ENCODE measurements around the gene SKAP1. TPM values are rescaled to one million over a fixed set of nuclear protein-coding genes. Genes with fewer than 3 reads are reported as not detected.

Gene SKAP1
- total RNA-seq, 1 experiment from 2014 or later: 4.7 TPM

GRCh38 chr17:48177816-48178215 lies 252.2 kb downstream of the SKAP1 start:
- no peak for DNase-seq (ENCODE audit: low spot score)

DNA sequence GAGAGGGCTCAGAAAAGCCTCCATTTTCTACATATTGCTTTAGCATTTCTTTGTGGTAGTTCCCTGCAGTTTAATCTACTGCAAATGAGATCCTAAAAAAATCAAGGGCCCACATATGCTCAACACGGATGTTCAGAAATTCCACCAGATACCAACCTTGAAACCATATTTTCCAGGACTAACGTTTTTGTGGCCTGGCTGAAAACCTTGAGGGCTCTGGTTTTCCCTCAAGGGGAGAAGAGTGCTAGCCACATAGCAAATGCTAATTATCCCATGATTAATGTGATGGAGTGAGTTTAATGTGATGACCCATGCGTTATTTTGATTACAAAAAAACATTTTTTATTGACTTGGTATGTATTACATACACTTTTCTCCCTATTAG lies 253.6 kb downstream of the SKAP1 start:
- no peak for DNase-seq (ENCODE audit: low spot score)

GRCh38 chr17:48175692-48176470 lies 254.1 kb downstream of the SKAP1 start:
- no peak for DNase-seq (ENCODE audit: low spot score)

GRCh38 chr17:48174833-48175523 lies 255.0 kb downstream of the SKAP1 start:
- DNase-seq (ENCODE audit: low spot score): no peak

- no peak for DNase-seq (ENCODE audit: low spot score)
These were observed 256.6 kb downstream of the SKAP1 start for GRCh38 chr17:48173191-48173984.

DNA sequence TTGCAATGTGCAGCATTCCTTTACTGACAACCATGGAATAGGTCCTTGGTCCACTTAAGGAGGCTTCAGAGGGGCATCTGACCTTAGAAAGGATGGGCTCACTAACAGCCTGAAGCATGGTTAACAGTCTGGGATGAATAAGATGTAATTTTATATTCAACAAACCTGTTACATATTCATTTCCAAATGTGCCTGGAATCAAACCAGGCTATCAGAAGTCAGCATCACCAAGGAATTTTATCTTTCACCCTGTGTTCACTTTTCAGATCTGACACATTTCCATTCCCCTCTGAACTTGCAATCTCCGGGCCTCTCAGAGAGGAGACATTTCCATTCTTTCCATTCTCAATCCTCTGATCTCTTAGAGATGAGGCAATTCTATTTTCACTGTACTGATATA lies 260.1 kb downstream of the SKAP1 start:
- no peak for DNase-seq (ENCODE audit: low spot score)

DNA sequence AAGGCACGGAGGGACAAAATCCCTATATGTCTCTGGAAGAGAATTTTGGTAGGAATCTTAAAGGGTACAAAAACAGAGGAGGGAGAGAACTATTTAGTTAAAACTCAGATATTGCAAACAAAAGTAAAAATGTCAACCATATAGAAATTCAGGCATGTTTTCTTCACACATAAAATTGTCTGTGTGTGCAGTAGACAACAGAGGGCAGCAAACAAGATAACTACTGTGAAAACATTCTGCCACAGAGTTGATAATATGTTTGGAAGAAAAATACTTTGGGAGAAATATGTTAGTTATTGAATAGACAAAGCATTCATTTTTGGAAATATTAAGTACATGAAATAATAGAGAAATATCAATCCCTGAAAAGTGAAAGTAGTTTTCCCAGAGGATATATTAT lies 266.2 kb downstream of the SKAP1 start:
- no peak for DNase-seq (ENCODE audit: low spot score)

DNA sequence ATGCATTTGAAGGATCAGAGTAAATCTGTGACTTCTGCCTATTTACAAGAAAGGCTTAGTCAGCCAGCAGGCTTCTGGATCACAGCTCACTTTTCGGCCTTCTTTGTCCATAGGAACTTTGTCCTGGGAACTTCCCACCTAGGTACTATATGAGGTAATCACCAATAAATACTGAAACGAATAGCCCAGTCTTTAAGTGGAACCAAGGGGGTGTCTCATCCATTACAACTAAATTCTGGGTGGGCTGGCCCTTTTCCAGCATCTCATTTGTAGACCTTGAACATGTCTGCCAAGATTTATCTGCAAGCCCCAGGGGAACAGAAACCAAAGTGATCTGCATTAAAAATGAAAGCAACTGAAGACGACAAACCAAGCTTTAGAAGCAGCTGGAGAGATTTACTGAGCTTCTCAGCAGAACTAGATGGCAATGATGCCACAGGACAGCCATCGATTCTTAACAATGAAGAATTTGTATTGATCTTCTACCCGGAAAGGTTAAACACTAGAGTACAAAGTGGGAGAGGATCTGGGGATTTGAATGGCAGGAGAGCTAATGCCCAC lies 267.0 kb downstream of the SKAP1 start:
- DNase-seq (ENCODE audit: low spot score): peak; percentile 52

DNA sequence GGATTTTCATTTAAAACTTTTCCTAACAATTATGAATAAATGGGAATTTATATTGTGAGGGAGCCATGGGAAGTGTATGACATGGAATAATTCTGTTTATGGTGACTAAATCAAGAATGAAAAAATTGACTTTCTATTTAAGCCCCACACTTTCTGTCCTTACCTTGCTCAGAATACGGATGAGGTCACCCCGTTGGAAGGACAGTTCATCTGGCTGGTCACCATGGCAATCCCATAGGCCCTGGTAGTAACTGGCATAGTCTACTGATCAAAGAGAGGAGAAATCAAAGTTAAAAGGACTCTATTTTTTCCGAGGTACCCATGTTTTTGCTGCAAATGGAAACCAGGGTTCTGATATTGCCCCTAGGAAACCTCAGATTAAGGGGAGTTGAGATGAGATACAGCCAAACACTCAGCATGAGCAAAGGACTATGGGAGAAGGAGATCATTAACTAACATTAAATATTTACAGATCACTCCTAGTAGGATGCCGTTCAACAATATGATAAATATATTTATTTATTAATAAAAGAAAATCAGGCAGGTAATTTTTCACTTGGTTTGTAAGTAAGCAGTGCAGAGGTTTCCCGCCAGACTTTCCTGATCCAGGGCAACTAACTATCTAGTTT lies 267.6 kb downstream of the SKAP1 start:
- DNase-seq (ENCODE audit: low spot score): no peak

DNA sequence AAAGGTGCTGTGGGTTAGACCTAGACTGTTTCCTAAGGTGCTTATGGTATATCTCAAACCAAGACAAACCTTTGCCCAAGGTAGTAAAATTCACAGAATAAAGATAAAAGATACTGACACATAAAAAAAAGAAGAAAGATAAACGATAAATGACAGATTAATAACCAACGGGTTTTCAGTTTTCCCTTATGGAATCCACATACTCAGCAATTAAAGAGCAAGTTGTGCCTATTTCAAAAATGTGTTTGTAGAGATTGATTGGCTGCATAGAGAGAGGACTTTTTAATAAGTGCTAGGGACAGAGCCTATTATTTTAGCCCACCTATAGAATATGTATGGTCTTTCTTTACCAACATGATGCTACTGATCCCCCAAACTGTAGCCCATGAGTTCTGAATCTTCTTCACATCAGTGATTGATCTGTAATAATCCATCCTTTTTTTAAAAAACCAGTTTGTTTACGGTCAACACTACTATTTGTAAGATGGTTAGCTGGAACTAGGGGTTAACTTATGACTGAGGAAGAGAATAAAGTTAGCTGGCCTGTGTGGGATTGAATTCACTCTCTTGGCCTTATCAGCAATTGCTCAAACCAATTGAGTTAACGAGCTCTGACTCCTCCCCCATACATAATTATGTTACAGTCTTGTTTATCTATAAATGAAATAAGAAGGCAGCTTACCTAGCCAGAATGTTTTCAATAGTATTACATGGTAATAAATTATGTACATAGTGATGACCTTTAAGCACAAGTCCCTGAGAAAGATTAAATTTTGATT lies 268.7 kb downstream of the SKAP1 start:
- DNase-seq (ENCODE audit: low spot score): no peak

DNA sequence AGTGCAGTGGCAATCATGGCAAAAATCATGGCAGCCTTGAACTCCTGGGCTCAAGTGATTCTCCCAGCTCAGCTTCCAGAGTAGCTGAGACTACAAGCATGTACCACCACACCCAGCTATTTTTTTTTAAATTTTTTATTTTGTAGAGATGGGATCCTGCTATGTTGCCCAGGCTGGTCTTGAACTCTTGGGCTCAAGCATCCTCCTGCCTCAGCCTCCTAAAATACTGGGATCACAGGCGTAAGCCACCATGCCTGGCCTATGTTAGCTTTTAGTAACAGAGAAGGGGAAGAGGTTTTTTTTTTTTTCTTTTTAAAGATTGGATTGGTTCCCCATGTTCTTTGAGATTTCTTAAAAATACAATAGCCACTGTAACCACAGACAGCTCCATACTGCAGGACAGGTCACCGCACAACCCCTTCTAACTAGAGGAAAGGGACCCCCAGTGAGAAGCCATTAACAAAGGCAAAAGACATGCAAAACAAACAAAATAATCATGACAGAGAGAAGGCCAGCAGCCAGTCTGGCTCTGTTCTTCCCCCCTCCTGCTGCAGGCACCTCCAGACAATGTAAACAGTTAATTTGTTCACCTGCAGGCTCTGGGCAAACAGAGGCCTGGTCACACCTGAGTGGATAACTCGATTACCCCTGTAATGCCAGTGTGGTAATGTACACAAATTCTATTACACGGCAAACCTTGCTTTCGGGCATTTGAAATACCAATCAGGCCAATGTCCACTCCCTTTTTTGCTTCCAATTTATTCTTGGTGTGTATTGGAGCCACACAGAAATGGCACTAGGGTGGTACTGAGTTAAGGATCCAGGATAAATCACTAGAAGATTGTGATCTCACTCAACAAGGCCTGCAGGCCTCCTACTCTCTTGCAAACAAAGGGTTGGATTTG lies 269.6 kb downstream of the SKAP1 start:
- DNase-seq (ENCODE audit: low spot score): peak; percentile 11

DNA sequence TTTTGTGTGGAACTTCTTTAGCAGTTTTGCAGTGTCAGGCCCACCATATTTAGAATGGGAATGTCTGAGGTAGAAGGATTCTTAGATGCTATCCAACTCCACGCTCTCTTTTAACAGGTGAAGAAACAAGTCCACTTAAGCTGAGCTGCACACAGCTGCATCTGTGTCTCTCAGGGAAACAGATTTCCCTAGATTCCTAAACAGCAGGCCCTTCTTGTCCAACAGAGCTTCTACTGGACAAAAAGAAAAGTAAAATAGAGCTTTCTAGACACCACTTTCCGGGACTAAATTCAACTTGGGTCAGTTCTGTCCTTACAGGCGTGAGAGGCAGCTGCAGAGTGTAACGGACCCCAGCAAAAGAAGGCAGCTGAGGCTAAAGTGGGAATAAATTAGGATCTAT lies 270.8 kb downstream of the SKAP1 start:
- DNase-seq (ENCODE audit: low spot score): no peak

DNA sequence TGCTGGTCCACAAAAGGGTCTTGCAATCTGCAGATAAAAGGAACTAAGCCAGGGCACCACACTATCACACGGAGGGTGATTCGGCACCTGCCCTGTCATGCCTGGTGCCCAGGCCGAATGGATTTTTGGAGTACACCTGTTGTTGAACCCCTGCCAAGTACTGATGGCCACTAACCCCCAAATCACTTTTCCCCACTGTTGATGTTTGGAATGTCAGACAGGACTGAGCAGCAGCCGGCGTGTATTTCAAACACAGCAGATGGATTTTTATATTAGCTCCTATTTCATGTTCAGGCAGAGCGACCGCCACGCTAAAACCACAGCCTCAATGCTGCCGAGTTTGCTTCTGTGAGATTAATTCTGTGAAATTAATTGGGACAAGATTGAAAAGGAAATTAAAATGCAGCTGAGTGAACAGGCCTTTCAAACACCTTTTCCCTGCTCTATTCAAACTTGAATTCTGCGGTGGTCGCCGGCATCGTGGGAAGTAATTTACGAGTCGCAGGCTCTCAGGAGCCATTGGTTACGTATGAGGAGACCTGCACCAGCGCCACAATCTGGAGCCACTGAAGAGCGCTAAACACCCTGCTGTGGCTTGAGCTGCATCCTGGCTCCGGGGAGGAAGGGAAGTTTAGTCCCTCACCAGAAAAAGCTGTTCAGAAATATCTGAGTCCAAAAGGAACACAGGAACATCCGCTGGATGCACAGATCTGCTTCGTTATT lies 274.0 kb downstream of the SKAP1 start:
- no peak for DNase-seq (ENCODE audit: low spot score)

DNA sequence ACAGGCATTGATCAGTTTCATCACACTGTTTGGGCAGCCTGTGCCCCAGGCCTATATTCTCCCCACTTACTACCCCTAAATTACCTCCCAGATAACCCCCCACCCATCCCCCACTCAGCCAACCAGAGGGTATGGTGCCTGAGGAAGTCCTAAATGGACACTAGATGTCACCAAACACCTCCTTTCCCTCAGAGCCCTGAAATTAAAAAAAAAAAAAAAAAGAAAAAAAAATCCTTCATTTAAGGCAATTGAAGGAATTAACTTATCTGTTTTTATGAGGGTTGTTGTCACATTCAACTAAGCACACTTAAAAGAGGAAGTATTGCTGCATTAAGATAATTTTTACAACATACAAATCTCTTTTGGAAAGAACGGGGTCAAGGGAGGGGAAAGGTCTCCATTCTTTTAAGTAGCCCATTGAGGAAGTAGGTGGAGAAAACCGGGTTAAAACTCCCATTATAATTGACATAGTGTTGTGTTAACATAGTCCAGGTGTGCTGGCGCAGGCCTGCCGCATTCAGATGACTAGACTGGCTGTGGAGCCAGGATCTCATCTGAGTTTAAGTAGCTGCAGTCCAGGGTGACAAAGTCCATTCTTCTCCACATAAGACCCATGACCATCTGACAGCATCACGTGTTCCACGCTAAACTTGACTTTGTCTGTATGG lies 276.2 kb downstream of the SKAP1 start:
- DNase-seq (ENCODE audit: low spot score): peak; percentile 85

DNA sequence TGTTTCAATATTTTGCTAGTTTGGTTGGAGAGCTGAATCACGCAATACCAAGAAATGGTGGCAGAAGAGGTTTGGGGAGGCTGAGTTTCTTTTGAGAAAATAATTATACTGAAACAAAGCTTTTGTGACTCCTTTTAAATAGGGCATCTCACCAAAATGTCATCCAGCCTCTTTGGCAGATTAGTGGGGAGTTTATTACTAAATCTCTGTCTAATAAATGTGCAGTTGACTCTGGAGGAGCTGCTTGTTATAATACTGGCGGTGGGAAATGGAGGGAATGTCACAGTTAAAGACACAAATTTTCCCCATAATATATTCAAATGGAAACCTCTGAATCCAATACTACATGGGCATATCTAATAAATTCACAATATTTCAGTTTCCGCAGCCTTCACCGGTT lies 277.7 kb downstream of the SKAP1 start:
- DNase-seq (ENCODE audit: low spot score): no peak

DNA sequence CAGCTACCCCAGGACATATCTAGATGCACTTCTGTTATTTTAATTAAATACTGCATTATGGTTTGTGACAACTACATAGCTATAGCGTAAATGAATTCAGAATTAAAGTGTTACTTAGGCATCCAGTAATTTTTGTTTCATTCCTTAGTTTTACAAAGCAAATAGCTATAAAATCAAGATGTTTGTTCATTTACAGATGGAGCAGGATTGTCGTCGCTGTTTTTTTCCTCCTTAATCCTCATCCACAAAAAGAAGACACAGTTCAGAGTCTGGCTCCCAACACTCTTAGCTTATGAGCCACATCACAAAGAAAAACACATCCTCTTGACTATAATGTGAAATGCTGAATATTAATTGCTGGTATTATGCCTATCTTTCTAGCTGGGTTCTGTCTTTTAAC lies 278.8 kb downstream of the SKAP1 start:
- no peak for DNase-seq (ENCODE audit: low spot score)

DNA sequence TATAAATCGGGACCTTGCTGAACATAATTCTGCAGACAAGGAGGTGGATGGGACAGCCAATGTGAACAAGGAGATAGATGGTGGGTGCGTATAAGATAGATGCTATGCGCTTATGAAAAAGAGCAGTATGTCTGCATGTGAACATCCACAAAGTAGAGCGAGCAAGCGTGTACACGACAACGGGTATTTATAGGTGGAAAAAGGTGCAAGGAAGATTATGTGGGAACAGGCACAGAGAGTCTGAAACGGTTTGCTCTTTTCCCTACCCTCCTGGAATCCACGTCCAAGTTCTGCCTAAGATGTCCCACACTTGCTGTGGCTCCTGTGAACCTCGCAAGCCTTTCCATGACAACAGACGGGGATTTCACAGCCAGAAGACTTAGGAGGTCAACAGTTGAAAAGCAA lies 279.4 kb downstream of the SKAP1 start:
- DNase-seq (ENCODE audit: low spot score): no peak

DNA sequence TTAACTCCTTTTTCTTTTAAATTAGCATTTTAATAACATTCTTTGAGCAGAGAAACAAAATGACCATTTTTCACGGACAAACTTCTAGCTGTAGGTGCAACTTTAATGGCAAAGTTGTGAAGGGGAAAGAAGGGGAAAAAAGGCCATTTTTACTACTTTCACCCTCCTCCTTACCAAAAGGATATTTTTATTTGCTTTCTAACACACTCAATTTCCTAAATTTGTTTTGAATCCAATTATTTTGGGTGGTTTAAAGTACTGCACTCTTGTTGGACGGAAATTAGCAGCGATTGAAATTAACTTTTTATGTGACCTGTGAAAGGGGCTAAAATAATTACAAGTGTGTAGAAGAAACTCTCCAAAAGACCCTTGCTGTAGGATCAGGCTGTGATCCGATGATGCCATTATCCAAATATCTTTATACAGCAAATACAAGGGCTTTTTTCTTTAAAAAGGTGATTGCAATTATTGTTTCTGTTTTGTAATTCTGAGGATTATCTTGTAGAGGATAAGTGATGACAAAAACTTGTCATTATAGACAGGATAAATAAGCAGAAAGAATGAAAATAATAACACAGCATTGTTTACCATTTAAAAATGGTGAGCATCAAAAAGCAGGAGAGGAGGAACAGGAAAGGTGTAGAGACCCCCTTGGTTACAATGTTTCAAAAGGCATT lies 280.1 kb downstream of the SKAP1 start:
- DNase-seq (ENCODE audit: low spot score): no peak
